Activated naive CD4-positive, alpha-beta T cell treated with Interleukin-2 at 50 U/mL for 16 hours (primary cell): Measurements from ENCODE around the gene TSPY4.
"Not testable (repeated sequence)": the region's sequence is repeated elsewhere in the genome, so short reads cannot be mapped to it uniquely, and the experiment has no call there.

Experiments used
- DNase-seq: peaks from one replicate; pipeline ENCODE4 v3.0.0-alpha.2; 2020

TSPY4 gene

GRCh38 chrY:9337164-9337563, at the start of gene TSPY4:
TSPY4 (plus strand) TSS chrY:9337464; CDS start chrY:9337510, 46 bp downstream.
- DNase-seq, result not testable (repeated sequence)

GRCh38 chrY:9320996-9321395, 16.3 kb upstream of the TSPY4 start:
- DNase-seq, result no peak

DNA sequence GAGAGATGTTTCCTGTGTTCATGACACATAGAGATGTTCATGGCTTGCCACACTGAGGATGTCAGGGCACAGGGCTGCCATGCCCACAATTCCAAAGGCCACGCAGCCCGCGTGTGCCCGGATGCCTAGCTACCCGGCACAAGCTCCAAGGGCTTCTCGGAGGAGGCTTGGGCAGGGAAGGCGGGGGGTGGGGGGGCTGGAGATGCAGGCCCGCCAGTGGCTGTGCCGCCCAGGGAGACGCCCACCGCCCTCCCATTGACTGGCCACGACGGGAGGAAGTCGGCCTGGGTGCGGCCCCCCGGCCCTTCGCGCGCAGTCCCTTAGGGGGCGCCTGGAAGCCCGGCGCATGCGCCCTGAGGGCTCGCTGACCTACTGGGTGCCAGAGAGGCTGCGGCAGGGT, 20.2 kb downstream of the TSPY4 start, which contains the start of gene TSPY8:
Gene TSPY8, plus strand, starts transcription at position 301 of the 400 bp plus-strand sequence. Its CDS starts 46 bp downstream, at position 347.
- not testable (repeated sequence) for DNase-seq
